Kidney capillary endothelial cell (primary cell): ENCODE measurements around the gene PTPN14.
"Not testable (repeated sequence)": the region's sequence is repeated elsewhere in the genome, so short reads cannot be mapped to it uniquely, and the experiment has no call there.

Experiments
- DNase-seq: peaks from one replicate; pipeline ENCODE4 v3.0.0-alpha.2; 2018; ENCODE audit warnings: low spot score

The PTPN14 gene

DNA sequence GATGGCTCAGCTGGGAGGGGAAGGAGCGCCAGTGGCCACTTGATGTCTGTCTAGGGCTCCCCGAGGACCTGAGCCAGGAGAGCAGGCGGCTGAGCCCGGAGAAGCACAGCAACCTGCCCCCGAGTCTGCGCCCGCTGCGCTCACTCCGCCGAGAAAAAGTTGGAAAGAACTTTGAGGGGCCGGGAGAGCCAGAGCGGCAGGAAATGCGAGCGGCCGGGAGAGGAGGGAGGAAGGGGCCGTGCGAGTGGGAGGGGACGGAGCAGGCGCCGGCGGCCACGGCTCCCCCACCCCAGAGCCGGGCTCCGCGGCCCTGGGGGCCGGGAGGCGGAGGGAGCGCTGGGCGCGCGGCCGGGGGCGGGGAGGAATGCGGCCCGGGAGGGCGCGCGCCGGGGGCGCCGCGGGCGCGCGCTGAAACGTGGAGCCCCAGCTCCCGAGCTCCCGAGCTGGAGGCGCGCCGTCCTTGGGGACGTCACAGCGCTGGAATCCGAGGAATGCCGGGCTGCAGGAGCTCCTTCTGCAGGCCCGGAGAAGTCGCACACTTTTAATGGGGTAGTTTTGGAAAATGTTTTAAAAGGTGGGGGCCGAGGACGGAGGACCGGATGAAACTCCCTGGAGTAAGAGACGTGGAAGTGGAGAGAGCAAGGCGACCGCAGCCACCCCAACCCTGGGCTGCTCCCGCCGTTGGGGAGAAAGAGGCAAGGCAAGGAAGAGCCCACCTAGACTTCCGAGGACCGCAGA, at the start of gene PTPN14:
TSS of gene PTPN14 (minus strand) at position 167 of the 738 bp plus-strand sequence. CDS start 86,799 bp downstream, outside the sequence.
- peak; percentile 88 for DNase-seq

DNA sequence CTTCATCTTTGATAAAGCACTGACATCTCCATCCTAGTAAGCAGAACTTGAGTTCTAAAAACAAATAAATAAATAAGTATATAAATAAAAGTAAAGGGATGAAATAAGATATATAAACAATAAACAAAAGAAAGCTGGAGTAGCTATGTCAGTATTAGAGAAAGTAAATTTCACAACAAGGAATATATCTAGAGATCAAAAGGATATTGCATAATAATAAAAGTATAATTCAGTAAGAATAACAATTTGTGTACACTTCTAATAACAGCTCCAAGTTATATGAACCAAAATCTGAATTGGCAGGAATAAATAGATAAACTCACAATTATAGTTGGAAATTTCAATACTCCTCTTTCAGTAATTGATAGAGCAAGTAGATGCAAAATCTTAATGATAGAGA, 41.8 kb upstream of the PTPN14 start:
- DNase-seq: no peak

DNA sequence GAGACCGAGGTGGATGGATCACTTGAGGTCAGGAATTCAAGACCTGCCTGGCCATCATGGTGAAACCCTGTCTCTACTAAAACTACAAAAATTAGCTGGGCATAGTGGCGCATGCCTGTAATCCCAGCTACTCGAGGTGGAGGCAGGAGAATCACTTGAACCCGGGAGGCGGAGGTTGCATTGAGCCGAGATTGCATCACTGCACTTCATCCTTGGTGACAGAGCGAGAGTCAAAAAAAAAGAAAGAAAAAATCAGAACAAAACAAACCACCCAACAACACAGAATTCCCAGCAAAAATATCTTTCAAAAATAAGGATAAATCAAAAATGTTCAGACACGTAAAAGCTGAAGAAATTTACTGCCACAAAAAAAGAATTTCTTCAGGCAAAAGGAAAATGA, 40.5 kb upstream of the PTPN14 start:
- not testable (repeated sequence) for DNase-seq

DNA sequence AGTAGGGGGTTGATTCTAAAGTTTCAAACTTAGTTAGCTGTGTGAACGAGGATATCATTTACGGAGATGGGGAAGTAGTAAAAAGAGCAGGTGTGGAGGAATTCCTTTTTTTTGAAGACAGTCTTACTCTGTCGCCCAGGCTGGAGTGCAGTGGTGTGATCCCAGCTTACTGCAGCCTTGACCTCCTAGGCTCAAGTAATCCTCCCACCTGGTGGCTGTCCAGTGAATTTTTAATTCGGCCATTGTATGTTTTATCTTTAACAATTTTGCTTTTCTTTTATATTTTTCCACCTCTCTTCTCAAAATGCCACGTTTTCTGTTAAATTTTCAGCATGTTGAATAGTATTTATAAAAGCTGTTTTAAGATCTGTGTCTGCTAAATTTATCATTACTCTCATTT, 39.3 kb upstream of the PTPN14 start:
- no peak for DNase-seq

DNA sequence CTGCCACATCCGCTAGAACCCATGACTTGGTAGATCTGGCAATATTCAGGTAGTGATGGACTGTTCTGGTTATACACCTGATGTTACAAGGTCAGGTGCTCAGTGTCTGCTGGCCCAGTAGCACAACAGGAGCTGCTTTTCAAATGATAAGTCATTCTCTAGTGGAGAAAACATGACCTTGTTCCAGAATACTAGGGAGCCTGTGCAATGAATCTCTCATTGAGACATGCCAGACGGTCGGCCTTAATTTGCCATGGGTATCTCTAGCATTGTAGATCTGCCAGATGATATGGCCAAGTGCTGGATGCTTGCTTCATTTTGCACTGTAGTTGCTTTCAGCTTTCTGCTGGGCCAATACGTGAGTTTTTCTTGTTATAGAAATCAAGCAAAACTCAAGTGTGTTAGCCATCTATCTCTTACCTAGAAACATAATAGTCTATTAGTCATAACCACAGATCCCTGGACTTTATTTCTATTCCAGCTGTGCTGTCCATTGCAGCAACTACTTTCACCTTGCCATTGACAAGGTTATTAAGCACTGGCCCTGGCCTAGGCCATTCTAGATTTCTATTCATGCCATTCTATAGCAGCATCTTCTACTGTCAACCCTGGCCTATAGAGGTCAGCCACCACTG, 37.7 kb upstream of the PTPN14 start:
- no peak for DNase-seq

DNA sequence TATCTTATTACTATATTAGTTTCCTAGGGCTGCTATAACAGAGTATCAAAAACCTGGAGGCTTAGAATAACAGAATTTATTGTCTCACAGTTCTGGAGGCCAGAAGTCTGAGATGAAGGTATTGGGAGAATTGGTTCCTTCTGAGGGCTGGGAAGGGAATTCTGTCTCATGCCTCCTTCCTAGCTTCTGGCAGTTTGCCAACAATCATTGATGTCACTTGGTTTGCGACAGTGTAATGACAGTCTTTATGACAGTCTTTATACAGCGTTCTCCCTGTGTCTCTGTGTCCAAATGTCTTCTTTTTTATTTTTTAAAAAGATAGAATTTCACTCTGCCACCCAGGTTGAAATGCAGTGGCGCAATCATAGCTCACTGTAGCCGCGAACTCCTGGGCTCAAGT, 35.8 kb upstream of the PTPN14 start:
- no peak for DNase-seq

DNA sequence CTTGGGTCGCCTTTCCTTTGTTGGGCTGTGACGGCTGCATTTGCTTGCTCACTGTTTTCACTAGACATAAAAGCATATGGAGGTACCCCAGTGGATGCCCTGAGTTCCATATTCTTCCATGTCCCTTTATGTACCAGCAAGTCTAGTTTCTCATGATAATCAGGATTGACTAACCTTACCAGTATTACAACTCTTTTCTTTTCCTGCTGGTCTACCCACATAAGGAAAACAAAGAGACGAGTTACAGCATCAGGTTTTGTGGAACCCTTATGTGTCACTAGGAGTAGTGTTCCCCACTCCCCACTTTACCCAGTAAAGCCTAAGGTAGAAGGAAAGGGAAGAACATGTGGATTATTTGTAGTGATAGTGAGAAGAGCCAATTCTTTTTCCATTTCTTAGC, 35.2 kb upstream of the PTPN14 start:
- no peak for DNase-seq

DNA sequence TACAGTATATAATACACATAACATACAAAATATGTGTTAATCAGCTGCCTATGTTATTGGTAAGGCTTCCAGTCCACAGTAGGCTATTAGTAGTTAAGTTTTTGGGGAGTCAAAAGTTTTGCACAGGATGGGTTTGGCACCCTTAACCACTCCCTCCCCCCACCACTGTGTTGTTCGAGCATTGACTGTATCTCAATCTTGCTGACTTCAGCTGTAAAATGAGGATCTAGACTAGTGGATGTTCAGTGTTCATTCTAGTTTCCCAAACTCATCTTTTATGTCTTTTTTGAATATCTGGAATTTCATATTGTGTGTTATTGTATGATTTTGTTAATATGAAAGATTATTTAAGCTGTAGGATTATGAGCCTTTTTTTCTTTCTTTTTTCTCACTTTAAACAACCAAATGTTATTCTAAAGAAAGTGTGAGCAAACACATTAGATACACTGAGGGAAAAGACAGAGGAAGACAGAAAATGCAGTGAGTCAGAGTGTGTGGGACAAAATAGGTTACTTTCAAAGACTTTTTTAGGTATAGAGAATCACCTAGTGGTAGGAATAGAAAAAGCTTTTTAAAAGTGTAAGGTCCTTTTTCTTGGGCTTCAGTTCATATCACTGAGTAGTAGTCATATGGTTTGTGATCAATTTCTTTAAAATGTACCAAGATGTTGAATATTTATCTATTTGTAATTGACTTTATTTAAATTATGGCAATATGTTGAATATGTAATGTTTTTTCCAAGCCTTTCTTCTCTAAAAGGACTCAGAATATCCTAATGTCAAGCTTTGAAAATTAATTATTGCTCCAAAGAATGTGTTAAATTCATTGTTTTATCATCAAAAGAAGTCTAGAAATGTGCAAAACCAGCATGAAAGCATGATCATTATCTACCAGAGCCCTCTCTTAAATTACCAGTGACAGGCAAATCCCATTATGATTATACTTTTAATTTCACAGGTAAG, 33.7 kb upstream of the PTPN14 start:
- DNase-seq: peak; percentile 84

DNA sequence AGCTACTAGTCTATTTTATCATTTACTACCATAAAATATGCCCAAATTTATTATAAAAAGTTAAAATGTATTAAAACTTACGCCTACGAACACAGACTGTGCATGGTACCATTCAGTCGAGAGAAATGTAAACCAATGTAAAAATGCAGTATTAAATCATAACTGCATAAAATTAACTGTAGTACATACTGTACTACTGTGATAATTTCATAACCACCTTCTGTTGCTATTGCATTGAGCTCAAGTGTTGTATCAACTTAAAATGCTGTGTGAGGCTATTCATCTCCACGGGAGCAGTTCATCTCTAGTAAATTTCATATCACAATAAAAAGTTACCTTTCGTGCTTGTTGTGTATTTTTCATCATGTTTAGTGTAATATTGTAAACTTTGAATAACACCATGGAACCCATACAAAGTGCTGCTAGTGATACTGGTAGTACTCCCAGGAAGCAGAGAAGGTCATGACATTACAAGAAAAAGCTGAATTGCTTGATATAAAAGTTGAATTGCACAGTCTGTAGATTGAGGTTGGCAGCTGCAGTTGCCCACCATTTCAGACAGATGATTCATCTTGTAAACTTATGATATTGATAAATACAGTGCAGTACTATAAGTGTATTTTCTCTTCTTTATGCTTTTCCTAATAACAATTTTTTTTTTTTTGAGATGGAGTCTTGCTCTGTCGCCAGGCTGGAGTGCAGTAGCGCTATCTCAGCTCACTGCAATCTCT, 32.6 kb upstream of the PTPN14 start:
- no peak for DNase-seq

DNA sequence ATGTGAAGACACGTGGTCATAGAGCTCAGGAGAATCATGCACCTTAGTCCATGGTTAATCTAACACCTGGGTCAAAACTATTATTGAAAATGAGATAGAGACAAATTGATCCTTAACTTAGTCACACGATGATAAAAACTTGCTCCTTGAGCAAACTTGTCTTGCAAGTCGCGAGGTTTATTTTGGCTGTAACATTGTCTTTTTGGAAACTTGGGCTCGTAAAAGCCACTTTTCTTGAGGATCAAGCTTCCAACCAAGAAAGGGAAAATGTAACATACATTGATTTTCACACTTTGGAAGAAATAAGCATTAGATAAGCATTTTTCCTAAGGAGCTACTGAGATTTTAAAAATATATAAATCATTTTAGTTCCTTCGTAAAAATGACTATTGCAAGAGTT, 31.7 kb upstream of the PTPN14 start:
- no peak for DNase-seq

DNA sequence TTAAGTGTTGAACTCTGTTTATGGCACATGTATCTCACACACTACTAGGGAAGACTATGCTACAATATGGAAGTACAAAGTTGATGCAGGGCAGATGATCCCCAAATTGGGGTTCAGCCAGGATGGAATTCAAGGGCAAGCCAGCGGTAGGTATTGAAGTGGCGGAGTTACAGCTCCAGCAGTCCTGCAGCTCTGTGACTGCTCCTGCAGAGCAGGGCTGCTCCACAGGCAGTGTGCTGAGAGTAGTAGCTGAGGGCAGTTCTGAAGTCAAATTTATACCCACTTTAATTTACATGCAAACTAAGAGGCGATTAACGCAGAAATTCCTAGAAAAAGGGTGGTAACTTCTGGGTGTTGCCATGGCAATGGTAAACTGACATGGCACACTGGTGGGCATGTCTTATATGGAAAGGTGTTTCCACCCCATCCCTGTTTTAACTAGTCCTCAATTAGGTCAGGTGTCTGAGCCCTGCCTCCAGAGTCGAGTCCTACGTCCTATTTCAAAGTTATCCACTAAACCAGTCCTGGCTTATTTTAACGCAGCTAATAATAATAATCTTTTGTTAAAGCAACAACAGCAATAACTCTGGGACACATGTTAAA, 31.0 kb upstream of the PTPN14 start:
- no peak for DNase-seq

DNA sequence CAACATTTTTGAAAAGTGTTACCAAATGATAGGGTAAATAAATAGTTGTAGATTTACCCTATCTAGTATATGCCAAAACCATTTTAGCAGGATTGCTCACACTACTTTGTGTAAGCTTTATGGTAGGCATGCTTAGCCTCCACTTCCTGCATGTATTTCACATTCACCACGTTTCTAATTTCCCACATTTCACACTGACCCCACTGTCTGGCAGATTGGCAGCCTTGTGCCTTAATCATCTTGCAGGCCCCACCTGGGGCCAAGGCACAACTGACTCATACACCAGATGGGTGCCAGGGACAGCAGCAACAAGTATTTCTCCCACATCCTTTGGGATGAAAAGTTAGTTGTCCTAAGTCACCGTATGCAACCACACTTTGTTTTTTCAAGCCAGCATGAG, 30.4 kb upstream of the PTPN14 start:
- no peak for DNase-seq

DNA sequence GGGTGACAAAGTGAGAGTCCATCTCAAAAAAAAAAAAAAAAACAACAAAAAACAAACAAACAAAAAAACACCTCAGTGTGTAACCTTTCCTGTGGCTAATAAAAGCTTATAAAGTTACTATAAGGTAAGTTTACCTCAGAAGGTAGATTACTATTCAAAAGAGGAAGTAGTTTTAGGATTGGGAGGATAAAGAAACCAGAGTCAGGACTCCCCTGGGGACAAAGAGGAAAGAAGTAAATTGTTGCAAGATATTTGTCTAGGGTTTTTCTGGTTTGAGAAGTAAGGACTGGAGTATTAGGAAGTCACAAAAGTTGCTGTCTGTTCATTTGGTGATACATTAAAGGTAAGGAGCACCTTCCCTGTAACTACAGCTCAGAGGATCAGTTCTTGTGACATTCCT, 27.8 kb upstream of the PTPN14 start:
- DNase-seq: no peak

DNA sequence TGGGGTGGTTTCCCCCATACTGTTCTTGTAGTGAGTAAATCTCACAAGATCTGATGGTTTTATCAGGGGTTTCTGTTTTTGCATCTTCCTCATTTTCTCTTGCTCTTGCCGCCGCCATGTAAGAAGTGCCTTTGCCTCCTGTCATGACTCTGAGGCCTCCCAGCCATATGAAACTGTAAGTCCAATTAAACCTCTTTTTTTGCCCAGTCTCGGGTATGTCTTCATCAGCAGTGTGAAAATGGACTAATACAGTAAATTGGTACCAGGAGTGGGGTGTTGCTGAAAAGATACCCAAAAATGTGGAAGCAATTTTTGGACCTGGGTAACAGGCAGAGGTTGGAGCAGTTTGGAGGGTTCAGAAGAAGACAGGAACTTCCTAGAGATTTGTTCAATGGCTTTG, 24.7 kb upstream of the PTPN14 start:
- not testable (repeated sequence) for DNase-seq

DNA sequence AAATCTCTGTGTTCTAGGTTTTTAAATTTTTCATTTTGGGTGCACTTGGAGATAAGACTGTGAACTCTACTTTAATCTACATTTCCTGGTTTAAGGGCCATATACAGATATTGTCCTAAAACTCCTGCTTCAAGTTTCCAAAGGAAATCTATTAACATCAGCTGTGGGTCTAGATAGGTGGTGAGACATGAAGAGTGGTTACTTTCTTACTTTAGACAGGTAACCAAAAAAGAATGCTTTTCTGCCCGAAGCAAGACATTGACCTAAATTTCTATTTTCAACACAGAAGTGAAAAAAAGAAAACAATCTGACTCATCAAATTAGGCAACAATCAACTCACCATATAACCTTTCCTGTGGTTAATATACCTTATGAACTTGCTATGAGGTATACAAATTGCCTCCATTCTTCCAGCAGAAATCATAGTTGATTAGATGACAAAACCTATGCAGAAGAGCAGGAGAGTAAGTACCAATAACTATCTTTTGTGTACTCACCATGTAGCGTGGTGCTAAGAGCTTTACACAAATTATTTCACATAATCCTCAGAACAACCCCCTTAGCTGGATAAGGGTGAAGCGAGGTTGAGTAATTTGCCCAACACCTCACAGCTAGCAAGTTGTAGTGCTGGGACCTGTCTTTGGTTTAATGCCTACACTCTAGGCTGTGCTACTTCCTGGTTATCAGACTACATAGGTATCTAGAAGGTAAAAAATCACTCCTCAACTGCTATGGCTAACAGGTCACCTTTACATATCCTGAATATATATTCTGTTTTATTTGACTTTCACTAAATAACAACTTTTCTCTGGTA, 23.4 kb upstream of the PTPN14 start:
- DNase-seq: no peak

DNA sequence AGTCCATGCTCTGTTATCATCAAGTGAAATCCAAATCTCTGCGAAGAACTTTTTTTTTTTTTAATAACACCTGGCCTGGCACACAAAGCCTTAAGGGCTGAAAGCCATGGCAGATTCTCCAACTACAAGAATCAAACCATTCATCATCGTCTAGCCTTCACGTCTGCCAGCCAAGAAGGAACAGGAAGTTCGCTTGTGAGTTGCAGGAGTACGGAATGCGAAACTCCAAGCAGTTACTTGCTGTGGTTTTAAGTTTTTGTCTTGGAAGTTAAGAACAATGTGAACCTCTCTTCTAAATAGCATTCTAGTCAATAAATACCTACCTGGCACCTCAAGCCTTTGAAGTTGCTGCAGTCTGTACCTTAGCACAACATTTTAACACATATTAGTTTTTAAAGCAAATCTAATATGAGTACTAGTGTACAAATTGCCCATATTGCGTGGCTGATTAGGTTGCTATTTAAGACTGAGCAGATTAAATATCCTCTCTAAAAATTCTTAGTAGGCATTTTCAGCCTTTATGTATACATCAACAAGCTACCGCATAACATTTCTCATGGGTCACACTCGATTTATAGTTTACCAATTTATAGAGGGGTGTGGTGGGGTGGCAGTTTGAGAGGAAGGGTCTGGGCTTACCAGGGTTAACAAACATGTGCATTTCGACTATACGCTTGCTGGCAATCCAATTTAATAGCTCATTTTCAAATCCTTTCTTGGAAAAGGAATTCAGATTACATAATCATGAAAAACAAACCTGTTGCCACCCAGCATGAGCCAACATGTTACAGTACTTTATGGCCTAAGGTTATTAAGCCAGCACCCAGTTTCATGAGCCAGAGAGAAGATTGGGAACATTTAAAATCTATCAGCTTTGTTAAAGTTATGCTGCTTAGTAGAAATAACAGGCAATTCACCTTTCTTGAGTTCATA, 22.2 kb upstream of the PTPN14 start:
- no peak for DNase-seq

DNA sequence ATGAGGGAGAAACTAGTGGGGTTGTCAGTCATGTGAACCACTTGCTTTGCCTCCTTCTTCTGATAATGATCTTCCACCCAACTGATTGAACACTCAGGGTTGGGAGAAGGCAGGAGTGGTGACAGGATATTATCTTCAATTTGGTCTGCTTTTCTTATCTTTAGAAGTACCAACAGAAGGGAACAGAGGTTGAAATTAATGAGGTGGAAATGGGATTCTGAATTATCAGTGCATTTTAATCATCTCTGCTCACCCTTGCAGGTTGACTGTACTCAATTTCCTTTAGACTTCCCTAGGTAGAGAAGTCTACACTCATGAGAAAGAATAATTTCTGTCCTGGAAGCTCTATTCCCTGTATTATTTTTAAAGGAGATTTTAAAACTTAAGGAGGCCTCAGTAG, 19.9 kb upstream of the PTPN14 start:
- DNase-seq: no peak

DNA sequence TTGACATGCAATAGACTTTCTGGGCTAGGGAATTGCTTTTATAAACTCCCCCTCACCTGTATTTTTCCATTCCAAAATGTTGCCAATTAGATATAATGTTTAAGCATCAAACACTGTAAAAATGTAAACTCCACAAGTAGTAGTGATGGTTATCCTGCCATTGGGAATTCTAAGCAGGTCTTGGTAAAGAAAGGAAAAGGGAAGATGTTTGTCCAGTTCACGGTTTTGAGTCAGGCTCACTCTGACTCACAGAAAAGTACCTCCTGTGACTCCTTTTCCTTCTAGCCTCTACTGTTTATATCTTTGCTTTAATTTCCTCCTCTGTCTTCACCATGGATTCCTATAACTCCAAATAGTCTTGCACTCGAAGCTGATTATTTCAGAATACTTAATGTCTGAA, 19.0 kb upstream of the PTPN14 start:
- no peak for DNase-seq

DNA sequence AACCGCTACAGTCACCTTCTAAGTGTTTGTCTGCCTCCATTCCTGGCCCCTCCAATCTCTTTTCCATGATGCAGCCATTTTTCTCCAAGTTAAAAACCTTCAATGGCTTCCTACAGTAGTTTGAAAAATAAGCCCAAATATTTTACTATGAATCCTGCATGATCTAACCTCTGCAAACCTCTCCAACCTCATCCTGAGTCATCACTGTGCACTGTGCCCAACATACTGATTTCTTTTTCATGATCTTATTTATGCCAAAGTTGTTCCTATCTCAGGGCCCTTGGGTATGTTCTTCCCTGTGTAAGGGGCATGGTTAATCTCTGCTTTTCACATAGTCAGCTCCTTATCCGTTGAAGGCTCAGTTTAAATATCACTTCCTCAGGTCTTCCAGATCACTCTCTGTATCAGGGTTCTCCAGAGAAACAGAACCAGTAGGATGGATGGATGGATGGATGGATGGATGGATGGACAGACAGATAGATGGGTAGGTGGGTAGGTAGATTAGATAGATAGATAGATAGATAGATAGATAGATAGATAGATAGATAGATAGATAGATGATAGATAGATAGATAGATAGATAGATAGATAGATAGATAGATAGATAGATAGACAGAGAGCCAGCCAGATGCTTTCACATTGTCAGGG, 18.1 kb upstream of the PTPN14 start:
- DNase-seq: no peak
